NCI-H82 treated with DMSO at 0.1 percent for 48 hours (cell line): Measurements from ENCODE around the gene PCMTD2.
"Not testable (repeated sequence)": the region's sequence is repeated elsewhere in the genome, so short reads cannot be mapped to it uniquely, and the experiment has no call there.

Experiments
- DNase-seq: peaks from one replicate; lab custom pipeline; 2025; ENCODE audit not compliant: unreplicated experiment; lab: John Stamatoyannopoulos, UW

Gene PCMTD2

DNA sequence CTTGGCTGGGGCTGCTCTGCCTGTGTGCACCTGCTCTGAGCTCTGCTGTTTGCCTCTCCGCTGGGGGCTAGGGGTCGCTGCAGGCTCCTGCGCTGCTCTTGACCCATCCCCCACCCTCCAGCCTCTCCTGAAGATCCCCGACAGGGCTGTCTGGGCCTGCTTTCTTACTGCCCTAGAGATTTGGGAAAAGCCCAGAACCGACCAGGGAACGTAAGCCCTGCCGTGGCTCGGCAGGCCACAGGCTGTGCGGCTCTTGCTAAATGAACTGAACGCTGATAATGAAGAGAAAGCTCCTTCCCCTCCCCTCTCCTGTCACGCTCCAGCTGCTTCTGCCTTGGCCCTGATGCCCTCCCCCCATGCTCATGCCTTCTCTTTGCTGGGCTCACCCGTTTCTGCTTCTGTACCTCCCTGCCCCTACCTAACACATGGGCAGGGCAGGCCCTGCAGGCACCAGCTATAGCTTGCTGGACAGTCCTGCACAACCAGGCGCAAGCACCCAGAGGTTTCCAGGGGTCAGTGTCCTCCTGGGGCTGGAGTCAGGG, 32.0 kb upstream of the PCMTD2 start:
- DNase-seq, result no peak

DNA sequence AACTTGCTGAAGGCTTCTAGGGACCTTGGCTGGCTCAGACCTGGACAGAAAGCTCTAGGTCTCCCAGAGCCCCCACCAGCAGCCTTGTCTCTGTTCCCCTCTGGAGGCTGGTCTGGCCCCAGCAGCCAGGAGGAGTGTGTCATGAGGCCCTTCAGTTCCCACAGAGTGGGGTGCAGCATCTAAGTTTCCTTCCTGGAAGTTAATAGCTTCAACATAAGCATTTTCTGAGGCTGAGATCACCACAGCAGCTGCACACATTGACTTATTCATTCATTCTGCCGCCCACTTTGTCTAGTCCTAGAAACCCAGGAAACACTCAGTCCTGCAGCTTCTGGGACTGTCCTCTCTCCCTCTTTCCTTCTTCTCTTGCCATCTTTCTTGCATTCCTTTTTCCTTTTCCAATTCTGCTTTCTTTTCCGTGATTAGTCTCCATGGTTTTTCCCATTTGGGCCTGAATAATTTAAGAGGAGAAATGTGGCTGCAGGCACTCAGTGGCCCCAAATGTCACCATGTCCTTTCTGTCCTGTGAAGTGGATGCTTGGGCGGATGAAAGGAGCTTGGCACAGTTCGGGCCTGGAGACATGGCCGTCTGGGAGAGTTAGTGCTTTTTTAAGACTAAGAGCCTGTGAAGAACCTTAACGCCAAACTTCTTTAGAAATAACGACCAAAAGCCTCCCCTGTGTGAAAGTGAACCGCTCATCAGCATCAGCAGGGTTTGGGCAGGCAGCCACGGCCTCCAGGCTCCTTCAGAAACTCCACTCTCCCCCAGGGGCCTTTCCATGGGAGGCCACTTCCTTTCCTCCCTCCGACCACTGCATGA, 31.0 kb upstream of the PCMTD2 start:
- DNase-seq, result no peak

DNA sequence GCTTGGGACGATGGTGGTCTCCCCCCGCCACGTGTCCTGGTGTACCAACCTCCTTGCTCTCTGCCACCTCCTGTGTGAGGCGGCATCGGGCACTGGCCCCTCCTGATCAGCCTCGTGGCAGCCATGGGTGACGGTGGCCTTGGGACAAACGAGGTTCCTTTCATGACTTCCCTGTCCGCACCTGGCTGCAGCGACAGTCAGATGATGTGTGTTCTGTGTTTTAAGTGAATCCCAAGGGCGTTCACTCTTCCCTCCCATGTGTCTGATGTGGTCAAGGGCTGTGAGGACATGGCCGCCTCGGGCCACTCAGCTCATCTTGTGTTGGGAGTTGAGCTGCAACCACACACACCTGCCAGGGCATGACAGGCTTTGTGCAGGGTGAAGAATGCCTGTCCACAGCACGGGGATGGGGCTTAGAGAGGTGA, 30.4 kb upstream of the PCMTD2 start:
- no peak for DNase-seq

DNA sequence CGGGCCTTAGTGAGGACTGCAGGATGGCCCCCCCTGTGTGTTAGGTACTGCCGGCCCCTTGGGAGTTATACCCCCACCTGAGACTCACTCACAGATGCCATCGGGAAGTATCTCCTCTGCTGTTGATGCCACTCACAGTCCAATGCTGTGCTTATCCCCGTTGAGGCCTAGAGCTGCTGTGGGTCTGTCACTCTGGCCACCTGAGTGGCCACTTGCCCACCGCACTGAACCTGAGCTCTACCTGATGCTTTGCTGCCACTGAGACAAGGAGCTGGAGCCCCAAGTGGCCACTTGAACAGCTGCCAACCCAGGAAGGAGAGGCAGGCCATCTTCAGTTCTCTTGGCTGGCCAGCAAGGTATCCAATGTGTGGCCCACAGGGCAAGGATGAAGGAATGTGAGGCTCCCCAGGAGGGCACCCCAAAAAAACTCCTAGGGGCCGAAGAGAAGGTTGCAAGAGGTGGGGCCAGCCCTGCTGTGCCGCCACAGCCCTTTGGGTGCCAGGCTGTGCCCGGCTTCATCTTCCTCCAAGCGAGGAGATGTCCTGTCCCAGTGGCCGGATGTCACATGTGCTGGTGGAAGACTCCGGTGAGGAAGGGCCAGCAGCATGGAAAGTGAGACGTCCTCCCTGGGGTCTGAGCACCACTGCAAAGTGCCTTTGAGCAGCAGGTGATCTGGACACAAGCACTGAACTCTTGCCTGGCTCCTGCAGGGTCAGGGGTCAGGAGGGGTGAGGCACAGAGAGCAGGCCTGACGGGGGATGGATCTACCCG, 29.5 kb upstream of the PCMTD2 start:
- no peak for DNase-seq

DNA sequence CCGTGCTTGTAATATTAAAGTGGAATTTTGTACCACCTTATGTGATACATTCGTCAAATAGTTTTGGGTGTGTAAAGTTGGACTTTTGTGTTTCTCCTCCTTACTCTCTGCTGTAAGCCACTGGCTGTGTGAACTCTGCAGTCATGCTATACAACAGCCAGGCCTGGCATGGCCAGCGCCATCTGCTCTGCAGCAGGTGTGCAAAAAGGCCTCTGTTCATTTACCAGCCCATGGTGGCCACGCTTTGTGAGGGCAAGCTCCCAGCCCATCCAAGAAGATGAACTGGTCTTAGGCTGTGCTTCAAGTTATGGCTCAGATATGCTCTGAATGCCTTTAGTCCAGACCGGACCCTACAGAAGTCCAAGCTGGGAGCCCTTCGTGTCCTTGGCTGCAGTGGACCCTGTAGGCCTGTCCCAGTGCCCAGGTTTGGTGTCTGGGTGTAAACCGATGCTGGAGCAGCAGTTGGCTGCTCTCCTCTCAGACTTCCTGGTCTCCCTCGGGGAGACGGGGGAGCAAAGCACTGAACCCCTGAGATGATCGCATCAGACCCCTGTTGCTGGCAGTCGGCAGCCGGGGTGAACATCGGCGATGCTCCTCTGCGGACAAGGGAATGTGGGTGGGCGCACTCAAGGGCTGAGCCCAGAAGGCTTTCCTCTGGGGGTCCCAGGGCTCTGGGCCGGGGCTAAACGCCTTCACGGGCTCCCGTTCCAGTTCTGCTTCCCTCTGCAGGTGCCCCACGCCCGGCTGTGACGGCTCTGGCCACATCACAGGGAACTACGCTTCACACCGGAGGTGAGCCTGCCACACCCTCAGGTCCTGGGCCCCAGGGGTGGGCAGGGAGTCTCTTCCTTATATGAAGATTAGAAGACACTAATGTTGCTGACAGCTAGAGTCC, 28.6 kb upstream of the PCMTD2 start:
- no peak for DNase-seq

DNA sequence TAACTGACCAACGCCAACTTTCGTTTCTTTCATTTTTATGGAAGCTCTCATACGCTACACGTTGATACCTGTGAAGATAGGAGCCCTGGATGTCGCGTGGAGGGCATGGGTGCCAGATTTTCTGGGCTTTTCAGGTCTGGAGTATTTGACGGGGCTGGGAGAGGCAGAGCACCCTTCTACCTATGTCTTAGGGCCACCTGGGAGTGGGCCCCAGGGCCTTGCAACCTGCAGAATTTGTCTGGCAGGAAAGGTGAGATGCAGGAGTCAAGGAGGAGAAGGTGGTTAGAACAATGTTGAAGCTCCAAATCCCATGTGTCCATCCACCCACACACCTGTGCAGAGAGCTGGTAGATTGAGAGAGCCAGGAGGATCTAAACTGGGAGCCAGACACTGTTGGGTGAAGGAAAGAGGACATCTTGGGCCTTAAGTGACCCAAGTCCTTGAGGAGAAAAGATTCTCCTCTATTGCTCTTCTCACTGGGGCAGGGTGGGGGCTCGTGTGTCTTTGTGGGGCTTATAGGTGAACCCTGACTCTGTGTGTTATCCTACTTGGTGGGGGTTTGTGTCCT, 27.4 kb upstream of the PCMTD2 start:
- DNase-seq, result no peak

DNA sequence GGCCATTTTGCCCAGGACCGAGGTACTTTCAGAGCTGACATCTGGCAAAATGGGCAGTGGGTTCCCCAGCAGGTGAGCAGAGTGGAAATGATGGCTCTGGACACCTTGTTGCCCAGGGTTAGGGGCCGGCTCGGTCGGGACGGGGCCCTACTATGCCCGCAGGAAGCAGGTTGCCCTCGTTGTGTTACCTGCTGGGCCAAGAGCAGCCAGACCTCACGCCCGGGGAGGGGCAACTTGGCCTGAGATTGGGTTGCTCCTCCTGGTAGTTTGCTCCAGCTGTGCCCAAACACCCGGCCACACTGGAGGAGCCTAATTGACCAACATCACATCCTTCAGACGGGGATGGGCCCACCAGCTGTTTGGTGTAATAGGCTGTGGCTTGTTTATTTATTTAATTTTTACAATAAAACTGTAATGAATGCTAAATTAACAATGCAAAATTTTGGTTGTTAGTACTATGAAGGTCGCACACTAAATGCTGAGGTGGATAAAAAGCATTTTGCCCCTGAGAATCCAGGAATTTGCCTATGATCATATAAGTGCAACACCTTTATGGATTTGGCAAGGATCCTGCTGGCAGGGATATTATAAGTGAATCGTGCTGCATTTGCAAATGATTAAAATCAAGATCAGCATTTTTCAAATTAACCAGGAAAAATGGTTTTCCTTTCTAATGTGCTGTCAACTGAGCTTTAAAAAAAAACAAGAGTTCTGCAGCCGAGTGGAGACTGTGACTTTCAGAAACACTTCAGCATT, 26.6 kb upstream of the PCMTD2 start:
- DNase-seq, result no peak

DNA sequence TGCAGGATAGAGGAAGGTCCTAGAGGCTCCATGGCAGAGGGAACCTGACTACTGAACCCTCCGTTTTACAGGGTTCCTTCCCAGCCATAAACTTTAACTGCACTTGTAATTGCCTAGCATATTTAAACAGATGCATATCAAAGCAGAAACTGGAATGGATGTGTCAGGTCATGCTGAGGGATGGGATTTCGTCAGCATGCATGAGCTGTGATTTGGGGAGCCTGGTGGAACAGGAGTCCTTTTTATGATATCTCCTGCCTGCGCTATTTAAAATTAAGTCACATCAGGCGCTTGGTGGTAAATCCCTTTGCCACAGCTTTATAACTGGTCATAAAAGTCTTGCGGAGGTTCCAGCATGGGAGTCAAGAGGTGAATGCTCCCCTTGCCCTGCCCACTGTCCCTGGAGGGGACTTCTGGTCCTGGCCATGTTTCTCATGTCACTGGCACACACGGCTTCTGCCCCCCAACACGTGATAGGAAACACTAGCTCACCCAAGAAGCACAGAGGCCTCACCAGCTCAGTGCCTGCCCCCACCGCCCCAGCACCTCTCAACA, 26.0 kb upstream of the PCMTD2 start:
- DNase-seq, result no peak

DNA sequence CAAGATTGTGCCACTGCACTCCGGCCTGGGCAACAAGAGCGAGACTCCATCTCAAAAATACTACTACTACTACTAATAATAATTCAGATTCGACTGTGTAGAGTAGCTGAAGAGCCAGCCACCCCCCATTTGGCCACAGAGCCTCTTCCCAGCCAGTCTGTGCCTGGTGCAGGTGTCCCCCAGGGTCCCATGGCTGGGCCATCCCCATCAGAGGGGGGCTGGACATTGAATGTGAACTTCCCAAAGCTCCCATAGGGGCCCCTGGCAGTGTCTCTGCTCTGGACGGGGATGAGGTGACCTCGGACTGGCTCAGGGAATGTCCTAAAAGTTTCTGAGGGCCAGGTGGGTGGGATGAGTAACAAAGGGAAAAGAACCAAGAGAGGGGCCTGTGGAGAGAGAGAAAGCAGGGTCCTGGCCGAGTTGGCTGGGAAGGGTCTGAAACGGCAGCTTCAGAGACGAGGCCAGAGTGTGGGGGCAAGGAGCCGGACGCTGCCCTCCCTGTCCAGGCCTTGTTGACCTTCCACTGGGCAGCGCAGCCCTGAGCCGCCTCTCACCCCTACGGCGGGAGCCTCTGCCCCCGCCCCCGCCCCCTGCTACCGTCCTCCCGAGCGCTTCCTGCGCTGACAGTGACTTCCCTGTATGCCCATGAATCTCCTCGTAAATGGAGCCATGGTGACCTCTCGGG, 24.9 kb upstream of the PCMTD2 start:
- no peak for DNase-seq

DNA sequence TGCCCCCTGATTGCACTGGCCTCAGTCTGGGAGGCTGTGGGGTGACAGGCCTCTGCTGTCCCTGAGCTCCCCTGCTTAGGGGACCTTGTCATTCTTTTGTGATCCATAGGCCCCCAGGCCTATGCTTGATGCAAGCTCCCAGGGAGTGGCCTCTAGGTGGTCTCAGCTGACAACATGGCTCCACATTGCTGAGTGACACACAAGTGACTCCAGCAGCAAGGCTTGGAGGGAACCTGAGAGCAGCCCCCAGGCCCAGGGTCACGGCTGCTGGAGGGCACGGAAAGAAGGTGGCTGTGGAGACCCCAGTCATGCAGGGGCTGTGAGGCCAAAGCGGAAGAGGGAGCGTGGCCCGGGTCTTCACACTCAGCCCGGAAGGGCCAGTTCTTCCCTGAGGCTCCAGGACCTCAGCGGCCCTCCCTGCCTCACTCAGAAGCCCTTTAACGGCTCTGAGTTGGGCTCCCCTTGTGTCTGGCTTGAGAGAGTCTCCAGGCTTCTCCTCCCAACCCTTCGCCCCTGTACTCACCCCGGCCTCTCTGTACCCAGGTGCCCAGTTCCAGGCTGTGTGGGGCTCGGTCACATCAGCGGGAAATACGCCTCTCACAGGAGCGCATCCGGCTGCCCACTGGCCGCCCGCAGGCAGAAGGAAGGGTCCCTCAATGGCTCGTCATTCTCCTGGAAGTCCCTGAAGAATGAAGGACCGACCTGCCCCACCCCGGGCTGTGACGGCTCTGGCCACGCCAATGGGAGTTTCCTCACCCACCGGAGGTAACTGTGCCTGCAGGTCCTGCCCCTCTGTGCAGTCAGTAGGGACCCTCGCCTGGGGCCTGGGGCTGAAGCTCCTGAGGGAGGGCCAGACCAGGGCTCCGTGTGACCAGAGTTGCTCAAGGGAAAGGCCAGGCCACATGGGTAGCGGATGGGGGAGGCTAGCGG, 23.7 kb upstream of the PCMTD2 start:
- DNase-seq, result no peak

DNA sequence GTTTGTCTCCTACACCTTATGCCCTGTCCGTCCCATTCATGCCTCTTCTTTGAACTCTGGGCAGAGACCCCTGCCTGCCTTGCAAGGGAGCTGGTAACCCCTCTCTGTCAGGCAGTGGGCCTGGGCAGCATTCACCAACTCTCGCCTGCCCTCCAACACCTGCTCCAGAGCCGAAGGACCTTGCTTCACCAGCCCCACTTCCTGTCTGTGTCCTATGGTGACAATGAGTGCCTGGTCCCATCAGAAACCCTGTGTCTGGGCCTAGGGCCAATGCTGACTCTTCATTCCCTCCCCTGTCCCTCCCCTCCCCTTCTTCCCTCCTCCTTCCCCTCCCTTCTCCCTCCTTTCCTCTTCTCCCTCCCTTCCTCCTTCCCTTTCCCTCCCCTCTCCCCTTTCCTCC, 22.8 kb upstream of the PCMTD2 start:
- no peak for DNase-seq

DNA sequence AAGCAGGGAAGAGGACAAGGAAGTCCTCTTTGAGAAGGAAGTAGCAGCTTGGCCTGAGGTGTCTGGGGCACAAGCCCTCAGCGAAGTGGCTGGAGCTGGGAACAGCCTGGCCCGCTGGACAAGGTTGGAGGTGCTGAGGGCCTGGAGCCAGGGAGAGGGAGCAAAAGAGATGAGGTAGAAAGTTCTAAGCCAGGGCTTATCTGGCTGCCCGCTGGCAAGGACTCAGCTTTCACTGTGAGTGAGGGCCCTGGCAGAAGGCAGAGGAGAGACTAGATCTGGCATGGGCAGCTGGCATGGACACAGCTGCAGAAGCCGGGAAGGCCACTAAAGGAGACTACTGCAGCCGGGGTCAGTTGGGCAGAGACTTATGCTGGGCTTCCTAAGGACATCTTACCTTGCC, 21.8 kb upstream of the PCMTD2 start:
- no peak for DNase-seq

DNA sequence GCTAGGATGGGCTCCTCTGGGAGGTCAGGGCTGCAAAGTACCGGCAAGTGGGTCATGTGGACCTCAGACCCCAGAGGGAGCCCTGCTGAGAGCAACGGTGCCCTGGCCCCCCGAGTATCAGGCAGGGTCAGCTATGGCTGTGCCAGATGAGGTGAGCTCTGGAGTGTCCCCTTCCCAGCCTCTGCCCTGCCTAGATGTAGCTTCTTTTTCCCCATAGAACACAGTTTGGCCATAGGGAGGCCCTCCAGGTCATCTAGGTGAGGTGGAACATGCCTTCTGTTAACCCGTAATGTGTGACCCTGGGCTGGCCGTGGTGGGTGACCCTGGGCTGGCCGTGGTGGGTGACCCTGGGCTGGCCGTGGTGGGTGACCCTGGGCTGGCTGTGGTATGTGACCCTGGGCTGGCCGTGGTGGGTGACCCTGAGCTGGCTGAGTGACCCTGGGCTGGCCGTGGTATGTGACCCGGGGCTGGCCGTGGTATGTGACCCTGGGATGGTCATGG, 21.2 kb upstream of the PCMTD2 start:
- no peak for DNase-seq

DNA sequence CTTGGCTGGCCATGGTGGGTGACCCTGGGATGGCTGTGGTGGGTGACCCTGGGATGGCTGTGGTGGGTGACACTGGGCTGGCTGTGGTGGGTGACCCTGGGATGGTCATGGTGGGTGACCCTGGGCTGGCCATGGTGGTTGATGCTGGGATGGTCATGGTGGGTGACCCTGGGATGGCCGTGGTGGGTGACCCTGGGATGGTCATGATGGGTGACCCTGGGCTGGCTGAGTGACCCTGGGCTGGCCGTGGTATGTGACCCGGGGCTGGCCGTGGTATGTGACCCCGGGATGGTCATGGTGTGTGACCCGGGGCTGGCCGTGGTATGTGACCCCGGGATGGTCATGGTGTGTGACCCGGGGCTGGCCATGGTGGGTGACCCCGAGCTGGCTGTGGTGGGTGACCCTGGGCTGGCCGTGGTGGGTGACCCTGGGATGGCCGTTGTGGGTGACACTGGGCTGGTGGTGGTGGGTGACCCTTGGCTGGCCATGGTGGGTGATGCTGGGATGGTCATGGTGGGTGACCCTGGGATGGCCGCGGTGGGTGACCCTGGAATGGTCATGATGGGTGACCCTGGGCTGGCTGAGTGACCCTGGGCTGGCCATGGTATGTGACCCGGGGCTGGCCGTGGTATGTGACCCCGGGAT, 20.5 kb upstream of the PCMTD2 start:
- DNase-seq, result not testable (repeated sequence)

DNA sequence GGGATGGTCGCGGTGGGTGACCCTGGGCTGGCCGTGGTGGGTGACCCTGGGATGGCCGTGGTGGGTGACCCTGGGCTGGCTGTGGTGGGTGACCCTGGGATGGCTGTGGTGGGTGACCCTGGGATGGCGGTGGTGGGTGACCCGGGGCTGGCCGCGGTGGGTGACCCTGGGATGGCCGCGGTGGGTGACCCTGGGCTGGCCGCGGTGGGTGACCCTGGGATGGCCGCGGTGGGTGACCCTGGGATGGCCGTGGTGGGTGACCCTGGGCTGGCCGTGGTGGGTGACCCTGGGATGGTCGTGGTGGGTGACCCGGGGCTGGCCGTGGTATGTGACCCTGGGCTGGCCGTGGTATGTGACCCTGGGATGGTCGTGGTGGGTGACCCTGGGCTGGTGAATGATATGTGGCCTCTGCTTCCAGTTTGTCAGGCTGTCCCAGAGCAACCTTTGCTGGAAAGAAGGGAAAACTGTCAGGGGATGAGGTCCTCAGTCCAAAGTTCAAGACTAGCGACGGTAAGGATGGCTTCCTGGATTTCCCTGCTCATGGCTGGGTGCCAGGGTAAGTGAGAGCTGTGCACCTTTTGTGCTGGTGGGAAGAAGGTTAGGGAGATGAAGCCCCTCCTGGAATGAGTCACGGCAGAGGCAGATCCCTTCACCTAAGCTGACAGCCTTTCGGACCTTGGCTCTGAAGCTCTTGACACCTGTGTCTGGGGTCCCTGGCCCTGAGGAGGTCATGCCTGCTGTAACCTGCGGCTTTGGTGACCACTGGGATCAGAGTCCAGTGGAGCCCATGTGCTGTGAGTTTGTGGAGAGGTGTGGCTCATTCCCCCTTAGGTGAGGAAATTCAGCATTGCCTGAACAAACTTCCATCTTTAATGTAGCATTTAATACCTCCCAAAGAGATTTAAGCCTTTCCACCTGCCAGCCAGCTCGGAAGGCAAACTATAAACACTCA, 19.1 kb upstream of the PCMTD2 start:
- no peak for DNase-seq

DNA sequence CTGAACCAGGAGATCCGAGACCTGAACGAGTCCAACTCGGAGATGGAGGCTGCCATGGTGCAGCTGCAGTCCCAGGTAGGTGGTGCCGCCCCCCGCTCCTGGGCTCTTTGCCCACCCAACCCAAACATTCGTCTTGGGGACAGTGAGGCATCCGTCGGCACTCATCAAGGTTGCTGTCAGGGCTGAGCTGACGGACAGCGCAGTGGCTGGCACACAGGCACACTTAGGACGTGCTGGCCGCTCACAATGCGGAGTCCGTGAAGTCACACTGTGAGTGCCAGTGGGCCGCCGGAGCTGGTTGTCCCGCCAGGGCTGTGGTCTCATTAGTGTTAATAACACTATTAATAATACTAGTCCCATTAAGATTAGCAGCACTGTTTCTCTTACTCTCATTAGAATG, 18.2 kb upstream of the PCMTD2 start:
- no peak for DNase-seq
